Prostate gland (tissue), 2 donors: ENCODE results near the gene GPR171. TPM values are rescaled to one million over a fixed set of nuclear protein-coding genes. Genes with fewer than 3 reads are reported as not detected.

Experiments
- DNase-seq: peaks from one replicate; pipeline ENCODE4 v3.0.0-alpha.2; 2019; ENCODE audit warnings: low spot score
- H3K27ac ChIP-seq, 2 donors: fragments of 200-600 bp; sonication (generic); 2 replicates each; pipeline ENCODE4 v1.5.1; 2017 to 2019
- H3K27me3 ChIP-seq: fragments of 200-600 bp; sonication (generic); replicated peaks from 2 replicates; pipeline ENCODE4 v1.5.1; 2019; ENCODE audit not compliant: insufficient read depth
- H3K36me3 ChIP-seq, 2 donors: fragments of 200-600 bp; sonication (generic); 1 replicate in 1 of 2; 2 replicates in 1 of 2; pipeline versions ENCODE4 v1.5.1 to v1.8.1; 2017 to 2019
- H3K4me1 ChIP-seq: fragments of 200-600 bp; sonication (generic); replicated peaks from 2 replicates; pipeline ENCODE4 v1.5.1; 2019
- H3K4me3 ChIP-seq, 2 donors: fragments of 200-600 bp; sonication (generic); 2 replicates each; pipeline ENCODE4 v1.5.1; 2017 to 2019
- H3K9me3 ChIP-seq: fragments of 200-600 bp; sonication (generic); 2 replicates; pipeline ENCODE4 v1.5.1; 2017
- POLR2A ChIP-seq: fragments of 450-650 bp; IDR thresholded peaks from one replicate; pipeline ENCODE4 v1.6.1; 2016; ENCODE audit warnings: antibody characterized with exemption, mild to moderate bottlenecking
- POLR2AphosphoS5 ChIP-seq: sonication (generic); formaldehyde crosslinking; IDR thresholded peaks from one replicate; pipeline ENCODE4 v1.6.1; 2017; ENCODE audit warnings: antibody characterized with exemption
- WGBS: methylation state at CpG from one replicate; pipeline ENCODE4 v1.1.5; 2018; 5-methylcytosine and 5-hydroxymethylcytosine counted together
- intact Hi-C: fragments of 100-400 bp; cut with DNase I; formaldehyde crosslinking; loops from one replicate; pipeline ENCODE4 v1.14.2; 2022
- total RNA-seq, 2 donors: library from RNA; depleted of rRNA; stranded (reverse); fragments of >200 nt; gene quantifications; one replicate each; pipeline ENCODE4 v1.1.0, GENCODE V29; 2016
- TF ChIP-seq, protein P1 (sequence below), 4 experiments: fragments of 200-600 bp in 2 of 4; fragments of 450-650 bp in 2 of 4; sonication (generic) in 2 of 4; IDR thresholded peaks; 1 replicate in 3 of 4; 2 replicates in 1 of 4; pipeline ENCODE4 v1.5.1; 2016 to 2019; ENCODE audit warnings: antibody characterized with exemption in 4 of 4, mild to moderate bottlenecking in 2 of 4, moderate library complexity in 2 of 4

Gene GPR171
- total RNA-seq, 2 donors from 2014 or later: 0.18 to 0.85 TPM

DNA sequence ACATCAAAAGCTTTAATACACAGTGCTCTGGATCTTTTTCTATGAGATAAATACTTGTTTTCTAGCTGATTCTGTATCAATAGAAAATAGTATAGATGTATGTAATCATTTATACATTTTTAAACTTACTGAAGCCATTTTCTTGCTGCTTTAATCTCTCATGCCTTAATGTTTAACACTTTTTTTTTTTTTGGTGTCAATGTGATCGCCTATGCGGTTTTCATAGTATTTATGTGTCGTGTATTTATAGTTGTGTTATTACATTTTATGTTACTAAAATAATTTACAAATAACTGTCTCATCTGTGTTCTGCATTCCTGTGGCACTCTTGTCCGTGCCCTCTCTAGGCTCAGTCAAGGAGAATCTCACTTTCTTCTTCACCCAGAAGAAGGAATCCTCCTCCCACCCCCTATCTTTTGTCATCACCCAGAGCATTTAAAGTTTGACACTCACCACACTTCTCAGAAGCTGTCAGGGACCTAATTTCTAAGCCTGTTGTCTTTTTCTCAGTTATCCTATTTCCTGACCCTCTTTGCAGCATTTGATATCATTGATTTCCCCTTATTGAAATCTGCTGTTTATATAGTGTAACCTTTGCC lies 21.4 kb upstream of the GPR171 start:
- TF ChIP-seq POLR2A (no peak), POLR2AphosphoS5 (no peak)
- TF ChIP-seq, protein P1, sequence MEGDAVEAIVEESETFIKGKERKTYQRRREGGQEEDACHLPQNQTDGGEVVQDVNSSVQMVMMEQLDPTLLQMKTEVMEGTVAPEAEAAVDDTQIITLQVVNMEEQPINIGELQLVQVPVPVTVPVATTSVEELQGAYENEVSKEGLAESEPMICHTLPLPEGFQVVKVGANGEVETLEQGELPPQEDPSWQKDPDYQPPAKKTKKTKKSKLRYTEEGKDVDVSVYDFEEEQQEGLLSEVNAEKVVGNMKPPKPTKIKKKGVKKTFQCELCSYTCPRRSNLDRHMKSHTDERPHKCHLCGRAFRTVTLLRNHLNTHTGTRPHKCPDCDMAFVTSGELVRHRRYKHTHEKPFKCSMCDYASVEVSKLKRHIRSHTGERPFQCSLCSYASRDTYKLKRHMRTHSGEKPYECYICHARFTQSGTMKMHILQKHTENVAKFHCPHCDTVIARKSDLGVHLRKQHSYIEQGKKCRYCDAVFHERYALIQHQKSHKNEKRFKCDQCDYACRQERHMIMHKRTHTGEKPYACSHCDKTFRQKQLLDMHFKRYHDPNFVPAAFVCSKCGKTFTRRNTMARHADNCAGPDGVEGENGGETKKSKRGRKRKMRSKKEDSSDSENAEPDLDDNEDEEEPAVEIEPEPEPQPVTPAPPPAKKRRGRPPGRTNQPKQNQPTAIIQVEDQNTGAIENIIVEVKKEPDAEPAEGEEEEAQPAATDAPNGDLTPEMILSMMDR (IDR thresholded peaks at IDR 0.05): no peak
- Histone ChIP-seq H3K4me1 (peaks cover 2% of the 10 kb centered on the region), H3K9me3 (no peaks in the 10 kb centered on the region), H3K27me3 (no peaks in the 10 kb centered on the region), H3K27ac (no peak overlapping the region), H3K36me3 (no peaks in the 10 kb centered on the region), H3K4me3 (no peak overlapping the region)
- WGBS: 87% methylated on average over 4 of the region's 4 CpGs
- intact Hi-C loops: no loop called here
- no peak for DNase-seq

DNA sequence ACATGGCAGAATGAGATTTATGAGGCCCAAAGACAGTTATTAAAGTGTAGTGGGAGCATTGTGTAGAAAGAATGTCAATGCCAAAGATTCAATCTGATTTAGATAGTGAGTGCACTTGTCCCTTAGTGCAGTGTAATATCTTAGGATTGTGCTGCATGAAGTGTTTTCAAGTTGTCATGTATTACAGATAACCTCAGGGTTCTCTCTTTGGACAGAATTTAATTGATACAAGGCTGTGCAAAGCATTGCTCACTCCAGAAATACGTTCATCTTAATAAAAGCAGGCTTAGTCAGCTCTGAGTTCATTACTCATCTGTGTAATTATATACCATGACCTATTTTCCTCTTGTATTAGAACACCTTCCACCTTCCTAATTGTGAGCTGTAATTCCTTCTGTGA lies 16.0 kb upstream of the GPR171 start:
- 53% methylated on average over 1 of the region's 1 CpG for WGBS
- H3K36me3 ChIP-seq: no peaks in the 10 kb centered on the region
- no peaks in the 10 kb centered on the region for H3K27me3 ChIP-seq
- H3K4me1 ChIP-seq: no peaks in the 10 kb centered on the region
- intact Hi-C loops: no loop called here
- H3K9me3 ChIP-seq: no peaks in the 10 kb centered on the region
- no peak for DNase-seq
- H3K4me3 ChIP-seq: no peak overlapping the region
- TF ChIP-seq, protein P1 (IDR thresholded peaks at IDR 0.05): no peak
- TF ChIP-seq POLR2AphosphoS5 (no peak), POLR2A (no peak)
- no peak overlapping the region for H3K27ac ChIP-seq

- TF ChIP-seq, protein P1 (IDR thresholded peaks at IDR 0.05): no peak
- TF ChIP-seq POLR2A (no peak), POLR2AphosphoS5 (no peak)
- WGBS: 32% methylated on average over 1 of the region's 1 CpG
- H3K9me3 ChIP-seq: no peaks in the 10 kb centered on the region
- intact Hi-C loops: no loop called here
- no peak overlapping the region for H3K27ac ChIP-seq
- H3K27me3 ChIP-seq: no peaks in the 10 kb centered on the region
- no peak overlapping the region for H3K4me3 ChIP-seq
- H3K4me1 ChIP-seq: no peaks in the 10 kb centered on the region
- DNase-seq: no peak
- H3K36me3 ChIP-seq: no peaks in the 10 kb centered on the region
Observed at GRCh38 chr3:151218136-151218535, 15.1 kb upstream of the GPR171 start.

- DNase-seq: no peak
- TF ChIP-seq, protein P1 (IDR thresholded peaks at IDR 0.05): no peak
- TF ChIP-seq POLR2AphosphoS5 (no peak), POLR2A (no peak)
- Histone ChIP-seq H3K9me3 (no peaks in the 10 kb centered on the region), H3K4me1 (no peaks in the 10 kb centered on the region), H3K4me3 (no peak overlapping the region), H3K27me3 (no peaks in the 10 kb centered on the region), H3K27ac (no peak overlapping the region), H3K36me3 (no peaks in the 10 kb centered on the region)
- intact Hi-C loops: no loop called here
- WGBS: 89% methylated on average over 3 of the region's 3 CpGs
Observed at GRCh38 chr3:151216641-151217607, 13.9 kb upstream of the GPR171 start.
